HG03175 (cell line): ENCODE measurements around the gene LRP1B.
"Not testable (repeated sequence)": the region's sequence is repeated elsewhere in the genome, so short reads cannot be mapped to it uniquely, and the experiment has no call there.

Experiments used
- ATAC-seq: cut with Tn5 transposase; IDR thresholded peaks from one replicate; pipeline ENCODE4 v1.9.1; 2021; ENCODE audit warnings: mild to moderate bottlenecking, moderate library complexity; ENCODE audit not compliant: unreplicated experiment

LRP1B gene

DNA sequence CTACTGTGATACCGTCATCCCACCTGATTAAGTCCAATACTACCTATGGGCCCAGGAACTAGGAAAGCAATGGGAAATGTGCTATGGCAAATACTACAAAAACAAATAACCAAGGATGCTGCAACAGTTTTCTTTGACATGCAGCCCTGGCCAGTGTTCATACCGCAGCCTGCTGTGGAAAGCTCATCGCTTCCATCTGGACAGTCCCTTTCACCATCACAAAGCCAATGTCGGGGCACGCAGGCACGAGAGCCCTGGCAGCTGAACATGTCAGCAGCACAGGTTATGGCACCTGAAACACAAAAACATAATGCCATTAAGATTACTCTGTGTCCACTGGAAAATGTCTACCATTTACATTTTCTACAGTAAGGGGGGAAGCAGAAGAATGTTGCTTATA, 1621.1 kb downstream of the LRP1B start:
- ATAC-seq: no peak

- no peak for ATAC-seq
Observed at GRCh38 chr2:140508756-140509155, 1622.1 kb downstream of the LRP1B start.

DNA sequence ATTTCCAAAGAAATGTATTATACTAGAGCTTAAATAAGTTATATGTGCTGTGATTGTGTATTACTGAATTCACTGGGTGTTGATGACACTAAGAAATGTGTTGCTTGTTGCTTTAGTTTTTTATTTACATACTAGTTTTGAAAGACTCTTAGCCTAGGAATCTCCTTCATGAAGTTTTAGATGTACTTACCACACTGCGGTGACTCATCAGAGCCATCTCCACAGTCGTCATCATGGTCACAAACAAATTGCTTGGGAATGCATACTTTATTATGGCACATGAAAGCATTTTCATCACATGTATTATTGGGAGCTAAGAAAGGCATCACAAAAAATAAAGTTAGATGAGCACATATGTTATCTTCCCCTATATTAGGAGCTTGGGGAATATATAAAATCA, 1624.2 kb downstream of the LRP1B start:
- no peak for ATAC-seq

GRCh38 chr2:140504601-140505000, 1626.2 kb downstream of the LRP1B start:
- ATAC-seq: no peak

- peak; percentile 47 for ATAC-seq
Observed at GRCh38 chr2:140502951-140503630, 1627.7 kb downstream of the LRP1B start.

DNA sequence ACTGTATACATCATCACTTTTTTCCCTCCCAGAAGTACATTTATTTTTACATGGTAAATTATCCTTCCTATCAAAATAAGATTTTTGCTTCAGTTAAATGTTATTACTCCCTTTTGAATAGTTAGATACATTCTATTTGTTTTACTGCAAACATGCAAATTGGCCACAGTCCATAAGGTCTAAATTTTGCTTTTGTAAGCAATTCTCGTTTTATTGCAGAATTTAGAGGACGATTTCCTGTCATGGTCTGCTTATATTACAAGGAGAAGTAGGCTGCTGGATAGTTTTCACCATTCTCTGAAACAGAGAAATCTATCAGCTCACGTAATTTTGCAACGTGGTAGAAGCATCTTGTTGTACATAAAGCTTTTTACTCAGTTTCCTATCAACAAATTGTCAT, 1632.5 kb downstream of the LRP1B start:
- ATAC-seq: no peak

GRCh38 chr2:140496714-140497113, 1634.1 kb downstream of the LRP1B start:
- no peak for ATAC-seq

- ATAC-seq: no peak
Observed at GRCh38 chr2:140491876-140492275, 1638.9 kb downstream of the LRP1B start.

GRCh38 chr2:140489193-140489592, 1641.6 kb downstream of the LRP1B start:
- ATAC-seq: no peak

DNA sequence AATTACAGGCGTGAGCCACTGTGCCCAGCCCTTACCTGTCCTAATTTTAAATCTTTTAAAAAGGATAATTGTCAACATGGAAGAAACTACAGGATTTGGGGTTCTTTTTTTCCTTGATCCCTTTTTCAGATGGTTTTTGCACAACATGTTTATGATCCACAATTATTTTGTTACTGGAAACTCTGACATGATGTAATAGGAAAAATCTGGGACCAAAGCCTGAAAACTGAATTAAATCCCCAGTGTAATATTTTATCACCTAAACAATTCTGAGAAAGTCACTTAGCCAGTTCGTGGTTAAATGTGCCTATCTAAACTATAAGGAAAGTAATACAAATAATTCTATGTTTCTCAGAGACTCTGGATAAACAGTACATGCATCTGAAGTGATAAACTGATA, 1649.7 kb downstream of the LRP1B start:
- no peak for ATAC-seq

DNA sequence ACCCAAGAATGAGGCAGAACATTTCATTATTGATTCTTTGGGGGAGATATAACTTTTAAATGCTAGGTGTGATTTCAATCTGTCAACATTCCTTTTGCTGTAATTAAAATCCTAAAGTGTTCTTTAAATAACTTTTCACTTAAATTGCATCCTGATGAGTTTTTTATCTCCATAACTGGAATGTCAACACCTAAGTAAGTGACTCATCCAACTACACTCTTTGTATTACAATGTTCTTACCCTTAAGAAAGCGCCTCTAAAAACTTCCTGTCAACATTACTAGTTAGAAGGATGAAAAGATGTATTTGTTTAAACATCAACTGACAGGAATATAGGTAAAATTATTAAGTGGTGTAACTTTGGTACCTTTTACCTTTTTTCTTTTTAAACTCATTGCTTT, 1657.0 kb downstream of the LRP1B start:
- no peak for ATAC-seq

DNA sequence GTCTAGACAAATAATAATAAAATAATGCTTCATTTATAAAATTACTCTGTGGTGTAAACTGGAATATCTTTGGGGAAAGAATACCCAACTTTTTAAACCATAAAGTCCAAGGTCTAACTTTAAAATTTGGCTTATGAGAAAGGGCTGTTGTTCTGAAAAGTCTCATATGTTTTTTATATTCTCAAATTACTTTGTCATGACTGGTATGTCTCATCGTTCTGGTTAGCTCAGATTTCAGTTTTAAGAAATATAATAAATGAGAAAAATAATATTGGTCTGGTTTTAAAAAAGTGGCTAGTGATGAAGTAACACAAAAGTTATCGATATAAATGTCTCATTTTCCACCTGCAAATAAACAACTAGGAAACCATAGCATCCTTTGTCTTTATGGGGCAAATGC, 1658.1 kb downstream of the LRP1B start:
- ATAC-seq: no peak

DNA sequence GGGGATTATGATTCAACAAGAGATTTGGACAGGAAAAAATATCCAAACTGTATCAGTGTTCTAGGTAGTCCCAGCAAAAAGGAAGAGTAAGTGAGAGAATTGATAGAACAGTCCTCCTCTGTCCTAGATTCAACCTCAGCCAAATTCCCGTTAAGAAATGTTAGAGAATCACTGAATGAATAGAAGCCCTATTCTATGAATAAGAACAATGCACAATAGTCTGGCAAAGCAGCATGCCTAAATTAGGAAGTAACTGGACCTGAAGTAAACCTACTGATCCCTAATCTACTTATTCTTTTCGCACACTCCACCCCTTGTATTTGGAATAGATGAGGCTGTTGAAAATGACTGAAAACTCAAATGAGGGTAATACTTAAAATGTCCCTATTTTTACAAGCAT, 1665.5 kb downstream of the LRP1B start:
- ATAC-seq: no peak

GRCh38 chr2:140462990-140463389, 1667.8 kb downstream of the LRP1B start:
- ATAC-seq: no peak

GRCh38 chr2:140457483-140457882, 1673.3 kb downstream of the LRP1B start:
- no peak for ATAC-seq

DNA sequence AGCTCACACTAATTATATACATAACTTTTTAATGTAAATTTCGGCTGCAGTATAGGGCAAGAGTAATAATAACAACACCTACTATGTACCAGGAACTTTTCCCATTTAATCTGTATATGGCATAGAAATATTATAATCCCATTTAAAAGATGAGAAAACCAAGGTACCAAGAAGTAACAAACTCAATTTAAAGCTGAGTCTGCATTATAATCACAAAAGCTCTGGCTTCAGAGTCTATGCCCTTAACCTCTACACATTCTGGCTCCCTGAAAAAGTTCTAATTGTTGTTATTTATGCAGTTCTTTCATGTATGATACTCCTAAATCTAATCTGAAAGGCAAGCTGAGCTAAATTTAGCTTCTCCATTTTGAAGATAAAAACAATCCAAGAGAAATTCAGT, 1675.5 kb downstream of the LRP1B start:
- ATAC-seq: no peak

- ATAC-seq: no peak
Observed at GRCh38 chr2:140454717-140455116, 1676.1 kb downstream of the LRP1B start.

DNA sequence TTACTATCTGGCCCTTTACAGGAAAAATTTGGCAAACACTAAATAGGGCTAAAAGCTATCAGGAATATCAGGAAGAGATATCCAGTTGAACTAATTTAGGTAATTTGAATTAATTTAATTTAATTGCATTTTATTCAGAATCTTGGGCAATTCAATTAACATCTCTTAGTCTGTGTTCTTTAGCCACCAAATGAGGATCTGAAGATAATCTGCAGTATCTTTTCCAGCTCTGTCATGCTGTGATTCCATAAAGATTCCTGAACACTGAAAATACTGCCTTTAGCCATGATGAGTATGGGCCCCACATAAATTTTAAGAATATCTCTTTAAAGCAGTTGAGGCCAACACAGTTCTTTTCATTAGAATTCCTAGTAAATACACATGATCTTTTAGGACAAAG, 1679.5 kb downstream of the LRP1B start:
- no peak for ATAC-seq

GRCh38 chr2:140442319-140442718, 1688.5 kb downstream of the LRP1B start:
- no peak for ATAC-seq

- ATAC-seq: no peak
Observed at GRCh38 chr2:140440815-140441214, 1690.0 kb downstream of the LRP1B start.

GRCh38 chr2:140436936-140437335, 1693.9 kb downstream of the LRP1B start:
- no peak for ATAC-seq

DNA sequence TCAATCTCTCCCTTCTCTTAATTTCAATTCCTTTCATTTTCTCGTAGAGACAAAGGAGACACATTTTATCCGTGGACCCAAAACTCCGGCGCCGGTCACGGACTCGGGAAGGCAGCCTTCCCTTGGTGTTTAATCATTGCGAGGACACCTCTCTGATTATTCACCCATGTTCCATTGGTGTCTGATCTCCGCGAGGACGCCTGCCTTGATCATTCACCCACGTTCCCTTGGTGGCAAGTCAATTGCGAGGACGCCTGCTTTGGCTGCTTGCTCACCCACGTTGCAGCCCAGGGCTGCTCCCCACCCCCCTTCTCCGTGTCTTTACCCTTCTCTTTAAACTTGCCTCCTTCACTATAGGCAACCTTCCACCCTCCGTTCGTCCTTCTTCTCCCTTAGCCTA, 1703.8 kb downstream of the LRP1B start:
- not testable (repeated sequence) for ATAC-seq

GRCh38 chr2:140424471-140424870, 1706.3 kb downstream of the LRP1B start:
- ATAC-seq: no peak
